ENCODE results near the gene SYNE1.

Gene SYNE1

GRCh38 chr6:152273002-152273401, 364.2 kb downstream of the SYNE1 start:
- DNase-seq, result peak; percentile 22

- DNase-seq, result no peak
Observed at GRCh38 chr6:152272486-152272885, 364.7 kb downstream of the SYNE1 start.

GRCh38 chr6:152271776-152272464, 365.2 kb downstream of the SYNE1 start:
- DNase-seq, result peak; percentile 39

GRCh38 chr6:152270301-152270925, 366.7 kb downstream of the SYNE1 start:
- DNase-seq, result peak; percentile 33

GRCh38 chr6:152268846-152269442, 368.2 kb downstream of the SYNE1 start:
- no peak for DNase-seq

GRCh38 chr6:152267967-152268845, 369.0 kb downstream of the SYNE1 start:
- no peak for DNase-seq

- DNase-seq, result no peak
Observed at GRCh38 chr6:152265651-152266050, 371.5 kb downstream of the SYNE1 start.

- DNase-seq, result no peak
Observed at GRCh38 chr6:152263582-152263981, 373.6 kb downstream of the SYNE1 start.

- DNase-seq, result no peak
Observed at GRCh38 chr6:152261179-152261578, 376.0 kb downstream of the SYNE1 start.

GRCh38 chr6:152259234-152259633, 377.9 kb downstream of the SYNE1 start:
- no peak for DNase-seq

- DNase-seq, result no peak
Observed at GRCh38 chr6:152257581-152257980, 379.6 kb downstream of the SYNE1 start.

GRCh38 chr6:152250127-152250526, 387.0 kb downstream of the SYNE1 start:
- no peak for DNase-seq

GRCh38 chr6:152248980-152249379, 388.2 kb downstream of the SYNE1 start:
- no peak for DNase-seq

GRCh38 chr6:152246554-152247337, 390.4 kb downstream of the SYNE1 start:
- DNase-seq, result peak; percentile 51

GRCh38 chr6:152244998-152245630, 392.0 kb downstream of the SYNE1 start:
- DNase-seq, result no peak

- DNase-seq, result no peak
Observed at GRCh38 chr6:152241013-152241766, 396.0 kb downstream of the SYNE1 start.

GRCh38 chr6:152240436-152240835, 396.7 kb downstream of the SYNE1 start:
- no peak for DNase-seq

- DNase-seq, result no peak
Observed at GRCh38 chr6:152236370-152237097, 400.6 kb downstream of the SYNE1 start.

GRCh38 chr6:152233547-152234320, 403.4 kb downstream of the SYNE1 start:
- no peak for DNase-seq
